GM19397 (cell line): ENCODE data around the gene PRDM16.

Experiments
- ATAC-seq: cut with Tn5 transposase; IDR thresholded peaks from one replicate; pipeline ENCODE4 v1.9.1; 2021; ENCODE audit warnings: mild to moderate bottlenecking, moderate library complexity; ENCODE audit not compliant: unreplicated experiment

The PRDM16 gene

GRCh38 chr1:3463891-3464648 lies 395.1 kb downstream of the PRDM16 start:
- no peak for ATAC-seq

GRCh38 chr1:3464649-3465025 lies 395.6 kb downstream of the PRDM16 start:
- ATAC-seq, result no peak

GRCh38 chr1:3465091-3465934 lies 396.3 kb downstream of the PRDM16 start:
- no peak for ATAC-seq

- no peak for ATAC-seq
Observed at GRCh38 chr1:3465935-3466321, 396.9 kb downstream of the PRDM16 start.

DNA sequence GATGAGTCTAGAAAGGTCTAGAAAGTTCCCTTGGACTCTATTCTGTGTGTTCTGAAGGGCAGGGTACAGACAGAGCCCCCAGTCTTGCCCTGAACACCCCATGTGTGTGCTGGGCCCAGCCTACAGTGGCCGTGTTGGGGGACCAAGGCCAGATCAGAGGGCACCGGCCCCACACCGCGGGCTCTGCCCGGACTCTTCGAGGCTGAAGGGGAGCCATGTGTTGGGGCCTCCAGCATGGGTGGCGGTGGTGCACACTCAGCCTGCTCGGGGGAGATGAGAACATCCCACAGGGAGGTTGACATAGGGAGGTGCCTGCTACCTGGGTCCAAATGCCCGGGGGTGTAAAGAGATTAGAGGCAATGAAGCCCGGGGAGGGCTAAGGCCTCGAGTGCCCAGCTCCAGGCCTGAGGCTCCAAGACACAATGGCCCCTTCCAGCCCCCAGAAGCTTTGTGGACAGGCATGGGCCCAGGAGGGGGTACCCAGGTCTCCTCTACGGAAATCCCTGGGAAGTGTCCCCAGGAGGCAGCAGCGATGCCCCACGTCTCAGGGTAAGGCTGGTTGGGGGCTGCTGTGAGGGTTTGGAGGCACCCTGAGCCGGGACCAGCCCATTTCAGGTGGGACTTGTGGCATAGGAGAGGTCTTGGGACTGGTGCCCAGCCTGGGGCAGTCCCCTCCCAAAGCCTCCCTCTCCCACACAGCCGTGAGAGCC lies 397.5 kb downstream of the PRDM16 start:
- no peak for ATAC-seq

GRCh38 chr1:3467096-3468036 lies 398.4 kb downstream of the PRDM16 start:
- ATAC-seq, result no peak

DNA sequence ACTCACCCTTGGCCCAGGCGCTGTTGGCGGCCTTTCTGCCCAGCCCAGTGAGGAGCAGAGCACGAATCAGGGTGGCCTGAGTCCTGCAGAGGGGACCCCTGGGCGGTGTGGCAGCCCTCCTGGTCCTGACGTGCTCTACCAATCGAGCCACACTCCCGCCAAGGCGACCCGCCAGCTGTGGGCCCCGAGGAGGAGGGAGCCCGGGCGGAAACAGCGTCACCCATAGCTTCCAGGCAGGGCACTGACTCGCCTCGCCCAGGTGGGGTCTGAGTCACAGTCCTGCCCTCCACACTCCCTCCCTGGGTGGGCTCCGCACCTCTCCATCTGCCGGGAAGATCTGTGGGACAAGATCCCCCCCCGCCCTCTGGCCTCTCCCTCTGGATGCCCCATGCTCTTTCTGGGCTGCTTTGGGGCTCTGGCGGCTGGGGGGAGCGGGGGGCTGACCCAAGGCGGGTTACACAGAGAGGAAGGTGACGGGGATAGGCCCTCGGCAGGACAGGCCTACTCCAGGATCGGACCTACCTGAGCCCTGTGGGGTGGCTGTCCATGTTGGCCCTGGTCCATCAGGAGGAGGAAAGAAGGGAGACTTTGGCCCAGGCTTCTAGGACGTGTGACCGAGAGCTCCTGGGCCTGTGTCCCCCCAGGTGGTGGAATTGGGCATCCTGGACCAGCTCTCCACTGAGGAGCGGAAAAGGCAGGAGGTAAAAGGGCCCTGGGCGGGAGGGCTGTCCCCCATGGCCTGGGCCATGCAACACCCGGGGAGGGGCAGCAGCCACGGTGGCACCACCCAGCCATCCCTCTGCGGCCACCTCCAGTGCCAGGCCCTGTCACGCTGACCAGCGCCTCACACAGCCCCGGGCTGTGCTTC lies 399.5 kb downstream of the PRDM16 start:
- no peak for ATAC-seq

DNA sequence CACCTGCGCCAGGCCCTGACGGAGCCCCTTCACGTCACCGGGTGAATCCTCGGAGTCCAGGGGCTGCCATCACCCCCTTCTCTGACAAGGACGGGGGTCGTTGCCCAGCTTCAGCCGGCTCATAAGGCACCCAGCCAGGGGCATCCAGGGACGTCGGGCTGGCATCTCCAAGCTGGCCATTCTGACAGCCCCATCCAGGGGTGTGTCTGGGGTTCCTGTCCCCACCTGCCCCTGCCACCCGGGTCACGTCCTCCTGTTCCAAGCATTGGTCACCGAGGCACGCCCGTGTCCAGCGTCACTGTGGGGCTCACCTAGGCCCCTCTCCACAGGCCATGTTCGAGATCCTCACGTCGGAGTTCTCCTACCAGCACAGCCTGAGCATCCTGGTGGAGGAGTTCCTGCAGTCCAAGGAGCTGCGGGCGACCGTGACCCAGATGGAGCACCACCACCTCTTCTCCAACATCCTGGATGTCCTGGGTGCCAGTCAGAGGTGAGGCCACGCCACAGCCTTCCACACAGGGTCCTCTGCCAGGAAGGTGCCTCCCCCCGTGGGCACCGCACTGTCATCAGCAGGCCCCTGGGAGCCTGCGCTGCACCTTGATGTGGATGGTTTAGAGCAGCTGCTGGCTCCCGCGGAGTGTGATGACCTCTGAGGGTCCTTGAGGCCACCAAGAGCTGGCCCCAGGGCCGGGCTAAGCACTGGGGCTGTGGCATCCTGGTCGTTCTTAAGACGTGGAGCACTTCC lies 400.3 kb downstream of the PRDM16 start:
- ATAC-seq, result no peak

DNA sequence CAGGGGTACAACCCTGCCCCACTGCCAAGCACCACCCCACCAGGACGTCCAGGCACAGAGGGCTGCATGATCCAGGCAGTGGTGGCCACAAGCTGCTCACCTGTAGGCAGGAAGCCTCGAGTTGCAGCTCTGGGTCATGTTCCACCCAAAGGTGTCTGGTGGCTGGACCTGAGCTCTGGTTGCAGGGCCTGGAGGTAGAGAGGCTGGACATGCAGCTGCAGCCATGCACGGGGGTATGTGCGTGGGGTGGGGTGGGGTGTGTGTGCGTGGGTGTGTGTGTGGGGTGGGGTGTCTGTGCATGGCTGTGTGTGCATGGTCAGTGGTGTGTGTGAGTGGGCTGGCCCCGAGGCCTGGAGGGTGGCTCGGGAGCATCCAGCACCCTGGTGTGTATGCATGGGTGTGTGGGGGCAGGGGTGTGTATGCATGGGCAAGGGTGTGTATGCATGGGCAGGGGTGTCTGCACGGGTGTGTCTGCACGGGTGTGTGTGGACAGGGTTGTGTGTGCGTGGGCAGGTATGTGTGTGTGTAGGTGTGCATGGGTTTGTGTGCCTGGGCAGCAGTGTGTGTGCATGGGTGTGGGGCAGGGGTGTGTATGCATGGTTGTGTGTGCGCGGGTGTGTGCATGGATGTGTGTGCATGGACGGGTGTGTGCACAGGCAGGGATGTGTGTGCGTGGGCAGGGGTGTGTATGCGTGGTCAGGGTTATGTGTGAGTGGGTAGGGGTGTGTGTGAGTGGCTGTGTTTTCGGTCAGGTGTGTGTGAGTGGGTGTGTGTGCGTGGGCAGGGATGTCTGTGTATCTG lies 401.0 kb downstream of the PRDM16 start:
- ATAC-seq, result no peak

GRCh38 chr1:3470650-3471355 lies 401.8 kb downstream of the PRDM16 start:
- ATAC-seq, result no peak

GRCh38 chr1:3471356-3472087 lies 402.5 kb downstream of the PRDM16 start:
- no peak for ATAC-seq

DNA sequence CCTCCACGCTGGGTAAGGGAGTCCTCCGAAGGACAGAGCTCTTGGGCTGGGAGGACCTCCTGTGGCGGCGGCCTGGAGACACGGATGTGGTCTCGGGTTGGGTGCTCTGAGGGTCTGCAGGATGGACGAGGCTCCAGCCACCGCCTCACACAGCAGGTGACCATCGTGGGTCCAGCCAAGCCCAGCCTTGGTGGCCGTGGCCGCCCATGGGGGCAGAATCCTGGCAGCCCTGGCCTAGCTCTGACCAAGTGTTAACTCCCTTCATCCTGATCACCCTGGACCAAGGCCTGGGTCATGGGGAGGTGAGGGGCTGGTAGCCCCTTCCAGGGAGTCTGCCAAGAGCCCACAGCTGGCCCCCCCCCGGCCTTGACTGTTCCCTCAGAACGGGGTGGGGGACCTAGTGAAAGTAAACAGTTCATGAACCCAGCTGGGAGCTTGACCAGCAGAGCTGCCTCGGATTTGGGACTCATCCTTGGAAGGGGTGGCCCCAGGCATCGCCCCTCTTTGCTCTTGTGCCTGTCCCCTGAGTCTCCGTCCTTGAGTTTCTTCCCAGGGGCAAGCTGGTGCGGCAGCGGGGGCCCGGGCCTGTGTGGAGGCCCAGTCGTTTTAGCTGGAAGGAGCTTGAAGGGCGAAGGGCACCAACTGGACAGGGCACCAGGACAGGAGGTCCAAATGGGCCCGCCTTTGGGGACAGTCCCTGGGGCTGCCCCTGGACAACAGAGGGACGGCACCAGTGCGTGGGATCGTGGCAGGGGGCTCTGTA lies 403.3 kb downstream of the PRDM16 start:
- ATAC-seq, result no peak

GRCh38 chr1:3472906-3473305 lies 403.9 kb downstream of the PRDM16 start:
- no peak for ATAC-seq

- no peak for ATAC-seq
Observed at GRCh38 chr1:3473381-3473844, 404.4 kb downstream of the PRDM16 start.

GRCh38 chr1:3474016-3474415 lies 405.0 kb downstream of the PRDM16 start:
- no peak for ATAC-seq

DNA sequence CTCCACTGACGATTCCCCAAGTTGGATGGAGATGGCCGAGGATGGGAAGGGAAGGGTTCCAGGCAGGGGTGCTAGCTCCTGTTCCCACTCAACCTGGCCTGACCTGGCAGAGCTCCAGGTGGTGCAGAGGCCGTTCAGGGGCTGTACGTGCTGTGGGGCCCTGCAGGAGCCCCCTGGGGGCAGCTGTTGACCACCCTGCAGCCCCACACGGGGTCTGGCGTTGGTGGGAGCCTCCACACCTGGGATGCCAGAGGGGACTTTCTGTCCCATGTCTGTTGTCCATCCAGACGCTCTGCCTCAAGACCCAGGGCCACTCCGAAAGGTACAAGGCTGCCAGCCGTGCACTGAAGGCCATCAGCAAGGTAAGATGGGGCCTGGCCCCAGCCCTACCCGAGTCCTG lies 405.4 kb downstream of the PRDM16 start:
- ATAC-seq, result no peak
